Mucosa of stomach (tissue), 1 donor: Measurements from ENCODE around the gene C17orf75.
"Not testable (repeated sequence)": the region's sequence is repeated elsewhere in the genome, so short reads cannot be mapped to it uniquely, and the experiment has no call there.

Source experiments
- H3K27me3 ChIP-seq: one replicate; pipeline ENCODE4 v1.7.0; 2013; ENCODE audit warnings: mild to moderate bottlenecking, low read length; ENCODE audit not compliant: control insufficient read depth, insufficient read depth
- H3K36me3 ChIP-seq: one replicate; pipeline ENCODE4 v1.7.0; 2013; ENCODE audit warnings: low read length; ENCODE audit not compliant: control insufficient read depth, insufficient read depth
- H3K4me1 ChIP-seq: one replicate; pipeline ENCODE4 v1.7.0; 2013; ENCODE audit warnings: mild to moderate bottlenecking, low read length; ENCODE audit not compliant: control insufficient read depth, insufficient read depth
- H3K4me3 ChIP-seq: one replicate; pipeline ENCODE4 v1.7.0; 2013; ENCODE audit warnings: low read length
- H3K9ac ChIP-seq: one replicate; pipeline ENCODE4 v1.7.0; 2013; ENCODE audit warnings: mild to moderate bottlenecking, low read length, moderate library complexity
- H3K9me3 ChIP-seq: one replicate; pipeline ENCODE4 v1.7.0; 2013; ENCODE audit warnings: mild to moderate bottlenecking, low read length, moderate library complexity; ENCODE audit not compliant: control insufficient read depth
- donor health status: Pancreatic carcinoma.

The C17orf75 gene

DNA sequence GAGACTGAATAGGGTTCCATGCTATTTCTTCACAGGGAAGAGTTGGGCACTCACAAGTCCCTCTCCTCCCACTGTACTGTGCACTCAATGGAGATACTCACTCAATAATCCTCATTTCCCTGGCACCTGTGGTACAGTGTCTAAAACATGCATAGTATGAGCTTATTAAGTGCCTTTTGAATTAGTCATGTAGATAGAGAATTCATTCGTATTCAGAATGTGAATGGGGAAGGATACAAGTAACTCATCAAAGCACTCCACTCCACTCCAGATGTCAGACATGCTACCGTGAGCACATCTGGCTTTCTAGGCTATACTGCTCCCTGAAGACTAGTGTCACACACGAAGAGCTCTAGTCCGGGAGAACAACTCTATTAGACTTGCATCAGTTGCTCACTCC lies 6.3 kb downstream of the C17orf75 start:
- Histone ChIP-seq H3K36me3 (no peaks in the 10 kb centered on the region), H3K9me3 (no peaks in the 10 kb centered on the region), H3K27me3 (no peaks in the 10 kb centered on the region), H3K4me3 (no peak overlapping the region), H3K9ac (no peak overlapping the region), H3K4me1 (no peaks in the 10 kb centered on the region)

DNA sequence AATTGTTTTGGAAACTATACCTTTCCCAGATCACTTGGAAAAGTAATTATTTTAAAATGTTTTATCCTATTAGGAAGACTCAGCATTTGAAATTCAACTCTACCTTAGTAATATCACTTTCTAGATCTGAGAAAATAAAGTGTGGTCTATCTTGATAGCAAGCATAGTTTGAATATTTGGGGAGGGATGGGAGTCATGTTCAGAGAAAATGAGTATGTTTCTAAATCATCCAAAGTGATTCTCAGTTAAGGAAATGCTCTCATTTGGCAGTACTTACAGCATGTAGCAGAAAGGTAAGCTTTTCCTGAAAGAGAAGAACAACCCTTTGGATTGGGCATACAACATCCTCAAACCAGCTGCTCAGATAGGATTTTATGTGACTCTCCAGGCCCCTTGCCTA lies 6.9 kb downstream of the C17orf75 start:
- Histone ChIP-seq H3K9me3 (no peaks in the 10 kb centered on the region), H3K4me3 (no peak overlapping the region), H3K27me3 (no peaks in the 10 kb centered on the region), H3K9ac (no peak overlapping the region), H3K4me1 (no peaks in the 10 kb centered on the region), H3K36me3 (no peaks in the 10 kb centered on the region)

DNA sequence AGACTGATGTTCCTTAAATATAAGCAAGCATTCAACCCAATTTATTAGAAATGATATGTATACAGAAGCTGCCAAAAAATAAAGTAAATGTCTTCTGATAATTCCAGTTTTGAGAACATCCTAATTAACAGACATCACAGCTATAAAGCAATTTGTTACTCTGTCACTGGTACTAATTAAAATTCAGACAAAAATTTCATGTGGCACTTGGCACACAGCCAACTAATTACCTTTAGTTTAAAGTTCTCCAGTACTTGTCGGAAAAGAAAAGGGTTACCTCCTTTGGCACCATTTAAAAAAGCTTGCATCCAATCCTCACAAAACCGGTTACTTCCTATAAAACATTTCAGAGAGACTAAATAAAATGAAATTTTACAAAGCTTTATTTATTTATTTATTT lies 8.8 kb downstream of the C17orf75 start:
- Histone ChIP-seq H3K27me3 (no peaks in the 10 kb centered on the region), H3K9ac (no peak overlapping the region), H3K4me1 (no peaks in the 10 kb centered on the region), H3K36me3 (no peaks in the 10 kb centered on the region), H3K9me3 (no peaks in the 10 kb centered on the region), H3K4me3 (no peak overlapping the region)

- Histone ChIP-seq H3K4me3 (no peak overlapping the region), H3K9ac (no peak overlapping the region), H3K4me1 (no peaks in the 10 kb centered on the region), H3K27me3 (no peaks in the 10 kb centered on the region), H3K36me3 (no peaks in the 10 kb centered on the region), H3K9me3 (no peaks in the 10 kb centered on the region)
Measured at GRCh38 chr17:32331243-32332040, 10.5 kb downstream of the C17orf75 start.

GRCh38 chr17:32330147-32330546 lies 11.8 kb downstream of the C17orf75 start:
- no peaks in the 10 kb centered on the region for H3K27me3 ChIP-seq

GRCh38 chr17:32327911-32328310 lies 14.1 kb downstream of the C17orf75 start:
- no peaks in the 10 kb centered on the region for H3K9me3 ChIP-seq
- H3K9ac ChIP-seq: no peak overlapping the region
- no peak overlapping the region for H3K4me3 ChIP-seq
- H3K4me1 ChIP-seq: peaks cover 4% of the 10 kb centered on the region
- no peaks in the 10 kb centered on the region for H3K27me3 ChIP-seq
- no peaks in the 10 kb centered on the region for H3K36me3 ChIP-seq

More at GRCh38 chr17:32330147-32330546, 11.8 kb downstream of the C17orf75 start:
- no peaks in the 10 kb centered on the region for H3K4me1 ChIP-seq
- no peaks in the 10 kb centered on the region for H3K9me3 ChIP-seq
- no peaks in the 10 kb centered on the region for H3K36me3 ChIP-seq
- H3K9ac ChIP-seq: no peak overlapping the region
- H3K4me3 ChIP-seq: no peak overlapping the region

- Histone ChIP-seq H3K9me3 (no peaks in the 10 kb centered on the region), H3K9ac (peak overlapping the region; percentile 54), H3K27me3 (no peaks in the 10 kb centered on the region), H3K4me3 (peak overlapping the region; percentile 7), H3K36me3 (no peaks in the 10 kb centered on the region), H3K4me1 (peaks cover 4% of the 10 kb centered on the region)
Measured at GRCh38 chr17:32323811-32324491, 18.0 kb downstream of the C17orf75 start.

DNA sequence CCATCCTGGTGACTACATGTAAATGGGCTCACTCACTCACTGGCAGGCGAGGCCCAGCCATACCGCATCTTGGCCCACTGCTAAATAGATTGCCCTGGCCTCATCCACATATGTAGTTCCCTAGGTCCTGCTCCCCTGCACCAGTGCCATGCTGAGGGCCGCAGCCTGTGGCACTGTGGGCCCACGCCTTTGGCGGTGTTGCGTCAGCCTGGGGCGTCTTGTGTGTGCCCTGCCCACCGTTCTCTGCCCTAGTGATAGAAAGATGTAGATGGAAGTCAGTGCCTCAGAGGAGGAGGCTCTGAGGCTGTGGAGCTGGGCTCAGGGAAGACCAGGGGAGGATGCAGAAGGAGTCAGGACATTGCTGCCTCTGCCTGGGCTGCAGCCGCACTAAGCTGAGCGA lies 18.9 kb downstream of the C17orf75 start:
- H3K4me3 ChIP-seq: no peak overlapping the region
- peaks cover 4% of the 10 kb centered on the region for H3K4me1 ChIP-seq
- no peaks in the 10 kb centered on the region for H3K9me3 ChIP-seq
- no peaks in the 10 kb centered on the region for H3K36me3 ChIP-seq
- H3K27me3 ChIP-seq: no peaks in the 10 kb centered on the region
- H3K9ac ChIP-seq: no peak overlapping the region

DNA sequence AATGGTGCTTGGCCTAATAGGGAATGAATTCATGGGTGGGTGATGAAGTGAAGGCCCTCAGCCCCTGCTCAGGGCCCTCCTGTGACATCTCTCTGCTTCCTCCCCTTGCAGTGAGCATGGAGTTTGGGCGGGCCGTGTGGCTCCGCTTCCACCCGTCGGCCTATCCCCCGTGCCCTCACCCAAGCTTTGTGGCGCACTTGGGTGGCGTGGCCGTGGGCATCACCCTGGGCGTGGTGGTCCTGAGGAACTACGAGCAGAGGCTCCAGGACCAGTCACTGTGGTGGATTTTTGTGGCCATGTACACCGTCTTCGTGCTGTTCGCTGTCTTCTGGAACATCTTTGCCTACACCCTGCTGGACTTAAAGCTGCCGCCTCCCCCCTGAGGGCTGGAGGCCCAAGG lies 21.1 kb downstream of the C17orf75 start:
- Histone ChIP-seq H3K9me3 (no peaks in the 10 kb centered on the region), H3K9ac (no peak overlapping the region), H3K4me3 (no peak overlapping the region), H3K27me3 (no peaks in the 10 kb centered on the region), H3K4me1 (peaks cover 4% of the 10 kb centered on the region), H3K36me3 (no peaks in the 10 kb centered on the region)

DNA sequence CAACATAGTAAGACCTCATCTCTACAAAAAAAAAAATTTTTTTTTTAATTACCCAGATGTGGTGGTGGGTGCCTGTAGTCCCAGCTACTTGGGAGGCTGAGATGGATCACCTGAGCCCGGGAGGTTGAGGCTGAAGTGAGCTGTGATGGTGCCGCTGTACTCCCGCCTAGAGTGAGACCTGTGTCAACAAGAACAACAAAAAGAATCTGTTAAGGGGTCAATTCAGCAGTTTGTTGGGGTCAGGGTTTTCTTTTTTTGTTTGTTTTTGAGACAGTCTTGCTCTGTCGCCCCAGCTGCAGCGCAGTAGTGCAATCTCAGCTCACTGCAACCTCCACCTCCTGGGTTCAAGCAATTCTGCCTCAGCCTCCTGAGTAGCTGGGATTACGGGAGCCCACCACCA lies 21.9 kb downstream of the C17orf75 start:
- not testable (repeated sequence) for H3K9ac ChIP-seq, H3K36me3 ChIP-seq, H3K4me1 ChIP-seq, H3K9me3 ChIP-seq, H3K4me3 ChIP-seq, H3K27me3 ChIP-seq

DNA sequence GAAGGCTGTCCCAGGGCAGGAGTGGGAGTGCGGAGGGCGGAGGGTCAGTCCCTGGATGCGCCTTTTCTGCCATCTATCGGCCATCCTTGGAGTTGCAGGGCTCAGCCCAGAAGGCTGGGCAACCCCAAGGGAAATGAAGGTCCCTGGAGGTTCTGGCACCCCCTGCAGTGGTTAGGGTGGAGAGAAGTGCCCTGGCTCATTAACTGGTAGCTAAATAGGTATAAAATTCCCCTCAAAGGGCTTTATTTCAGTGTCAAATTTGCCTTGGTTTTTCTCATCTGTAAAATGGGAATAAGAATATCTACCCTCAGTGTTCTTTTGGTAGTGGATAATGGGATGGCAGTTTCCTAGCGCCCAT lies 22.4 kb downstream of the C17orf75 start:
- H3K4me1 ChIP-seq: peaks cover 4% of the 10 kb centered on the region
- no peak overlapping the region for H3K4me3 ChIP-seq
- no peak overlapping the region for H3K9ac ChIP-seq
- H3K36me3 ChIP-seq: no peaks in the 10 kb centered on the region
- peaks cover 3% of the 10 kb centered on the region for H3K27me3 ChIP-seq
- no peaks in the 10 kb centered on the region for H3K9me3 ChIP-seq

- Histone ChIP-seq H3K4me1 (no peaks in the 10 kb centered on the region), H3K4me3 (no peak overlapping the region), H3K36me3 (no peaks in the 10 kb centered on the region), H3K9me3 (no peaks in the 10 kb centered on the region), H3K27me3 (peaks cover 3% of the 10 kb centered on the region), H3K9ac (no peak overlapping the region)
Measured at GRCh38 chr17:32318071-32318470, 23.9 kb downstream of the C17orf75 start.
